PC-3 (cell line): ENCODE data around the gene CCT5. TPM values are rescaled to one million over a fixed set of nuclear protein-coding genes. Genes with fewer than 3 reads are reported as not detected.
A peak's percentile ranks its signal among the peaks of the same experiment; 100 is the strongest.

Source experiments
- ATAC-seq: fragments of 200-7000 bp; cut with Tn5 transposase; 2 replicates; pipeline ENCODE4 v1.9.1; 2020; ENCODE audit warnings: mild to moderate bottlenecking, moderate library complexity
- Bru-seq: library from RNA; stranded (reverse); fragments of 400-500 nt; gene quantifications from one replicate; lab custom pipeline; 2021; lab: Mats Ljungman, UMichigan
- BruChase-seq, 2 experiments: library from RNA; stranded (reverse); fragments of 400-500 nt; gene quantifications; one replicate each; lab custom pipeline; 2021; lab: Mats Ljungman, UMichigan
- BruUV-seq: library from RNA; stranded (reverse); fragments of 400-500 nt; replicated peaks from 2 replicates; lab custom pipeline; 2021; lab: Mats Ljungman, UMichigan
- CTCF ChIA-PET: fragments of 300-600 bp; sonication (Branson Sonifier 250); formaldehyde crosslinking; loops from one replicate; lab custom pipeline; 2022; ENCODE audit warnings: antibody characterized with exemption; lab: Charles Lee
- POLR2A ChIA-PET: fragments of 300-600 bp; sonication (Branson Sonifier 250); formaldehyde crosslinking; loops from one replicate; lab custom pipeline; 2022; ENCODE audit warnings: antibody characterized with exemption; ENCODE audit not compliant: unreplicated experiment; lab: Charles Lee
- DNase-seq: peaks from one replicate; pipeline ENCODE4 v3.0.0-alpha.2; 2015
- H2AFZ ChIP-seq: fragments of 300-600 bp; sonication (generic); 2 replicates; pipeline ENCODE4 v1.6.0; 2016; ENCODE audit warnings: antibody characterized with exemption, low read length
- H3F3A ChIP-seq: fragments of 300-600 bp; sonication (generic); one replicate; pipeline ENCODE4 v1.6.0; 2017; ENCODE audit warnings: antibody characterized with exemption, low read length, control low read depth, mild to moderate bottlenecking; ENCODE audit not compliant: unreplicated experiment
- H3K27ac ChIP-seq: fragments of 300-600 bp; sonication (generic); 2 replicates; pipeline ENCODE4 v1.5.1; 2016; ENCODE audit warnings: mild to moderate bottlenecking, low read length
- H3K27me3 ChIP-seq: fragments of 300-600 bp; sonication (generic); 2 replicates; pipeline ENCODE4 v1.6.1; 2016; ENCODE audit warnings: low read length, mixed read lengths
- H3K36me3 ChIP-seq: fragments of 300-600 bp; sonication (generic); 2 replicates; pipeline ENCODE4 v1.6.1; 2016; ENCODE audit warnings: low read depth, mixed run types, low read length, mixed read lengths
- H3K4me1 ChIP-seq: fragments of 300-600 bp; sonication (generic); 2 replicates; pipeline ENCODE4 v1.5.1; 2016; ENCODE audit warnings: low read length; ENCODE audit not compliant: insufficient read depth
- H3K4me2 ChIP-seq: fragments of 300-600 bp; sonication (generic); 2 replicates; pipeline ENCODE4 v1.6.0; 2016; ENCODE audit warnings: low read length
- H3K4me3 ChIP-seq: fragments of 300-600 bp; sonication (generic); 2 replicates; pipeline ENCODE4 v1.5.1; 2016; ENCODE audit warnings: mild to moderate bottlenecking, low read length, mixed read lengths
- H3K79me2 ChIP-seq: fragments of 300-600 bp; sonication (generic); 2 replicates; pipeline ENCODE4 v1.6.1; 2017; ENCODE audit warnings: low read length, mixed read lengths
- H3K9ac ChIP-seq: fragments of 300-600 bp; sonication (generic); 2 replicates; pipeline ENCODE4 v1.6.0; 2016; ENCODE audit warnings: mild to moderate bottlenecking, low read length
- H3K9me2 ChIP-seq: fragments of 300-600 bp; sonication (generic); replicated peaks from 2 replicates; pipeline ENCODE4 v1.6.1; 2016; ENCODE audit warnings: mixed run types, low read length, mixed read lengths
- H3K9me3 ChIP-seq: fragments of 300-600 bp; sonication (generic); 2 replicates; pipeline ENCODE4 v1.6.1; 2016; ENCODE audit warnings: low read length, mixed read lengths
- H4K20me1 ChIP-seq: fragments of 300-600 bp; sonication (generic); 2 replicates; pipeline ENCODE4 v1.6.1; 2016; ENCODE audit warnings: low read length, mixed read lengths
- CTCF ChIP-seq: fragments of 300-600 bp; sonication (generic); conservative IDR thresholded peaks from 2 replicates; pipeline ENCODE4 v1.5.1; 2017; ENCODE audit warnings: antibody characterized with exemption, low read depth, mild to moderate bottlenecking, low read length
- EZH2 ChIP-seq: fragments of 300-600 bp; sonication (generic); IDR thresholded peaks from one replicate; pipeline ENCODE4 v1.6.1; 2017; ENCODE audit warnings: antibody characterized with exemption, mild to moderate bottlenecking, low read length; ENCODE audit not compliant: unreplicated experiment
- EZH2phosphoT487 ChIP-seq: fragments of 300-600 bp; sonication (generic); IDR thresholded peaks from 2 replicates; pipeline ENCODE4 v1.6.1; 2018; ENCODE audit warnings: mild to moderate bottlenecking, antibody characterized with exemption, low read length, borderline replicate concordance
- intact Hi-C: fragments of 100-400 bp; cut with micrococcal nuclease; formaldehyde crosslinking; loops from 2 replicates; pipeline ENCODE4 v1.9.0; 2023
- long read RNA-seq: library from polyadenylated mRNA; unstranded; transcript quantifications from one replicate; pipeline ENCODE4 v2.0.0, GENCODE V29; 2021; ENCODE audit not compliant: unreplicated experiment
- total RNA-seq: library from RNA; depleted of rRNA; stranded (reverse); fragments of >200 nt; gene quantifications from 2 replicates; pipeline ENCODE4 v1.2.3, GENCODE V29; 2014; rRNA removed

The CCT5 gene
- total RNA-seq = 1,309 and 1,334 TPM in 2 replicates
- percentile 96 among the genes with signal in this experiment for Bru-seq, nascent RNA
- BruChase-seq, experiment 1, labeled RNA remaining after a 6-hour chase = percentile 98 among the genes with signal in this experiment
- BruChase-seq, experiment 2, labeled RNA remaining after a 2-hour chase = percentile 97 among the genes with signal in this experiment
- long read RNA-seq, transcript CCT5-201 (11 exons, 3,675 nt) = major isoform, 590 of 684 reads
- long read RNA-seq, partial matches to known transcripts = 20 of 684 reads
- long read RNA-seq, other reads (novel, unspliced or antisense) = 69 of 684 reads

- peak; percentile 64 for ATAC-seq
- Histone ChIP-seq H3K9me3 (no peaks in the 10 kb centered on the region), H3K4me1 (peaks cover 31% of the 10 kb centered on the region), H3K9me2 (no peaks in the 10 kb centered on the region), H3K4me2 (peak within 1 kb of the TSS; percentile 88), H3K36me3 (peaks cover 36% of the 10 kb centered on the region), H3K9ac (peak within 1 kb of the TSS; percentile 98), H3K27me3 (no peaks in the 10 kb centered on the region), H3K79me2 (peaks cover 92% of the 10 kb centered on the region), H4K20me1 (peaks cover 37% of the 10 kb centered on the region), H3F3A (no peaks in the 10 kb centered on the region), H2AFZ (peak within 1 kb of the TSS; percentile 86), H3K4me3 (peak within 1 kb of the TSS; percentile 91), H3K27ac (peak within 1 kb of the TSS; percentile 82)
- POLR2A ChIA-PET = no interaction called here
- TF ChIP-seq EZH2 = no peak
- TF ChIP-seq EZH2phosphoT487 = no peak
- TF ChIP-seq CTCF = no peak
- TSS peak; percentile 58 for BruUV-seq
- intact Hi-C loops = loop anchor here (1.0 kb wide), 1 partner anchor 104 kb away; no protein-coding TSS in a partner anchor
- peak; percentile 99 for DNase-seq
- CTCF ChIA-PET = interaction anchor here (0.6 kb wide), 1 partner anchor 36 kb away, joined by 13 read pairs; no protein-coding TSS in a partner anchor
These were observed at the start of gene CCT5 for GRCh38 chr5:10249948-10250805. Gene CCT5 (plus strand): TSS chr5:10250280. CDS start chr5:10250341, 61 bp downstream.

- Histone ChIP-seq H2AFZ (no peak overlapping the region), H3K27ac (no peak overlapping the region), H3K9me2 (no peaks in the 10 kb centered on the region), H3F3A (no peaks in the 10 kb centered on the region), H3K9ac (no peak overlapping the region), H3K4me3 (no peak overlapping the region), H3K36me3 (peaks cover 13% of the 10 kb centered on the region; the same call in 1 of the 2 replicates), H3K4me2 (no peak overlapping the region), H3K9me3 (peaks cover 16% of the 10 kb centered on the region), H3K27me3 (no peaks in the 10 kb centered on the region), H3K79me2 (no peaks in the 10 kb centered on the region), H3K4me1 (no peaks in the 10 kb centered on the region), H4K20me1 (no peaks in the 10 kb centered on the region)
- ATAC-seq (no peak), DNase-seq (no peak)
- POLR2A ChIA-PET = no interaction called here
- BruUV-seq = no TSS peak
- TF ChIP-seq EZH2phosphoT487 (no peak), EZH2 (no peak), CTCF (peak; percentile 69)
- intact Hi-C loops = no loop called here
- CTCF ChIA-PET = no interaction called here
These were observed 48.7 kb upstream of the CCT5 start for GRCh38 chr5:10201223-10201868.
